ENCODE results near the gene SRGAP3.

- no peak for TF ChIP-seq POLR2AphosphoS5 (IDR thresholded peaks at IDR 0.05; ENCODE audit: low read length)
- no peak for TF ChIP-seq CTCF (IDR thresholded peaks at IDR 0.05 in 2 of 3, conservative IDR thresholded peaks at IDR 0.05 in 1 of 3; ENCODE audit: control insufficient read depth in 2 of 3, extremely low read depth in 1 of 3, insufficient read depth in 1 of 3, low read depth in 3 of 3, low read length in 3 of 3)
- TF ChIP-seq RFX5 (IDR thresholded peaks at IDR 0.05; ENCODE audit: low read depth, low read length), result no peak
Observed at GRCh38 chr3:9136746-9137465, 112.5 kb downstream of the SRGAP3 start.
